Kidney tubule cell (primary cell): ENCODE measurements around the gene BMAL2.
A peak's percentile ranks its signal among the peaks of the same experiment; 100 is the strongest.

Experiments
- DNase-seq: peaks from one replicate; pipeline ENCODE4 v3.0.0-alpha.2; 2018; ENCODE audit warnings: low spot score

BMAL2 gene

GRCh38 chr12:27324530-27324929, 8.1 kb upstream of the BMAL2 start:
- DNase-seq: no peak

DNA sequence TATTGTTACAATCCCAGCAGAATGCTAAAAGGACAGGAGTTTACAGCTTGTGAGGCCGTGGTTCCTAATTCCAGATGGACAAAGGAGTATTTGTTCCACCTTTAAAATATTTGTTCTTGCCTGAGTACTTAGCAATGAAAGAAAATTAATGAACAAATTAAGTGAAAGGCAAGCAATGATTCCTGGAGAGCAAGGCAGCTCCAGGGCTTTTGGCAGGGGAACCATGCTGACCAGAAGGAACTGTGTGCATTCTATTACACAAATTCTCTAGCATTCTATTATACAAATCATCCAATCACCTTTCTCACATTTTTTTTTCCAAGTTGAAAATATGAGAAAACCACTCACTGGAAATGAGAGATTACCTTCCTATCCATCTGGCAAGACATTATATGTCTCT, 1.8 kb upstream of the BMAL2 start:
- no peak for DNase-seq

DNA sequence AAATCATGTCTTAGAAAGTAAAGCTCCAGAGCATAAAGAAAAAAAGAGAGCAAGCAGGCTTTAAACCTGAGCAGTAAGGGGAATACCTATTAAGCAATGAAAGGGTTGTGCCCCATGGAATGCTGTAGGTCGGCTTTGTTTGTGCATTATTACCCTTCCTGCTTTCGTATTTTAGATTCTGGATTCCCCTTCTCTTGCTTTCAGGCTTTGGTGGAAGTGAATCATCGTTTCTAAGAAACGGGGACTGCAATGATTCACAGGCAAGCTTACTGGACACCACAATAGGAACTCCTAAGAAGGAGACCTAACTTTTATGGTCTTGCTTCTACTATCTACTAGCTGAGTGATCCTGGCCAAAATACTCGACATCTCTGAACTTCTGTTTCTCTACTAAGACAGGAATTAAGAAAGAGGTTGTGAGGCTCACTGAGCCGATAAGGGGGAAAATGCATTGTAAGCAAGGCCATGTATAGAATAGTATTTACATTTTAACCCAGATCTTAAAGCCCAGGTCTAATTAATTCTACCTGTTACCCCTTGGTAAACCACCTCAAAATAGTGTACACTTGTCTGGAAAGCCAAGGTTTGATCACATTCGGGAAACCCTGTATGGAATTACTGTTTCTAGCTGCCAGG, 1.2 kb upstream of the BMAL2 start:
- peak; percentile 97 for DNase-seq

GRCh38 chr12:27331927-27332324, 710 bp upstream of the BMAL2 start:
- peak; percentile 34 for DNase-seq

DNA sequence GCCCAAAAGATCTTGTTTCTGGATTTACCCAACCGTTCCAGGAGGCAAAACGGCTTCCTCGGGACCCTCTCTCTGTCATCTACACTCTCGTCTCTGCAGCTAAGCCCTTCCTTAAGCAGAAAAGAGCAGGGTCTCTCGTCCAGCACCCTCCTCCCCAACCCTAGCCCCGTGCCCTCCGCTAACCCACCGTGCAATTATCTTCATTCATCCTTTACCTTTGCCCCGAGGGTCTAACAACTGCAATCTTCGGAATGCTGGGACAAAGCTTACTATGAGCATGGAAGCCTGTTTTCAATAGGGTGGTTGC, 276 bp upstream of the BMAL2 start:
- DNase-seq: no peak

DNA sequence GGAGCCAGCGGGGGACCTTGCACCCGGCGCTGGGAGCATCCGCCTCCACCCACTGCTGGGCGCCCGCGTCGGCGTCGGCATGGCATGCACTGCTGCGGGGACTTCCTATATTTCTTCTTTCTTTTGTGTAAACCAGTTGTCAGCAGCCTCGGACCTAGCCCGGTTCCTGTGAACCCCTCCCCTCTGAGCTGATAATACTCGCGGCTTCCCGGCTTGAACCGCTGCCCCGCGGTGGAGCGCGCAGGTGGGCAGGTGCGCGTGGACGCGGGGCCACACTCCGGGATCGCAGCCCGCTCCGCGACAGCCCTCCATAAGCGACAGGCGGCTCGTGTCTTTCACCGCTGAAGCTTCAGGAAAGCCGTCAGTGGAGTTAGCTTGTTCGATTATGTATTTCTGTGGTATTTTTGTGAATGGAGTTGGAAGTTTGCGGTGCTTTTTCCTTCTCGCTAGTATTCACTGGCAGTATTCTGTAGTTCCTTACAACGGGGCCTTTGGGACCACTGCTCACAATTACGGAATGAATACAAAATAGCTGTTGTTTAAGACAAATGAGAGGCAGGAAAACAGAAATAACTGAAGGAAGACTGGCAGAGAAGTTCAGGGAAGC, 870 bp downstream of the BMAL2 start:
- peak; percentile 64 for DNase-seq

DNA sequence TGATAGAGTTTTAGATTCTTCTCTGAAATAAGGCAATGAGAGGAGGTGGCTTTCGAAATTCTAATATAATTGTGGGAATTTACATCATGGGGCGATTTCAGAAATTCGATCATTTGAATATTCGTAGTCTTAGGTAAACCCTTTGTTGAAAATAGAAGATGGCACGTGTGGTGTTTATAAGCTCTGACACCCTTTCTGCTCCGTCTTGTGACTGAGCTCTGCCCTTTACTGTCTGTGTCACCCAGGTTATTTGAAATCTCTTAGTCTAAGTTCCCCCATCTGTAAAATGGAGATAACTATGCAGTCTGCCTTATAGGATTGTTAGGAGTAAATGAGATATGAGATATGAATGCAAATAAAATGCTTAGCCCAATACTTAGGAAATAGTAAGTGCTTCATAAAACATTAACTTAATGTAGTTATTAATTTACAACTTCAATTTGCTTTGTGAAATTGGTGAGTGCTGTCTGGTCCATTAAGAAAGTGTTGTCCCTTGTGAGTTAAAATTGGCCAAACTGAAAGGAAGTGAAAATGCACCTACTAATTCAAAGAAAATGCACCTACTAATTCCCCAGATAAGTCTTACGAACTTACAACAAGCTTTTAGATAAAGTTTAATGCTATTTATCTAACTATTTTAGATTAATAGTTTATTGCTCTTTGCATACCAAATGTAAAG, 1.5 kb downstream of the BMAL2 start:
- peak; percentile 50 for DNase-seq

- DNase-seq: no peak
These were observed 2.1 kb downstream of the BMAL2 start for GRCh38 chr12:27334721-27335082.

DNA sequence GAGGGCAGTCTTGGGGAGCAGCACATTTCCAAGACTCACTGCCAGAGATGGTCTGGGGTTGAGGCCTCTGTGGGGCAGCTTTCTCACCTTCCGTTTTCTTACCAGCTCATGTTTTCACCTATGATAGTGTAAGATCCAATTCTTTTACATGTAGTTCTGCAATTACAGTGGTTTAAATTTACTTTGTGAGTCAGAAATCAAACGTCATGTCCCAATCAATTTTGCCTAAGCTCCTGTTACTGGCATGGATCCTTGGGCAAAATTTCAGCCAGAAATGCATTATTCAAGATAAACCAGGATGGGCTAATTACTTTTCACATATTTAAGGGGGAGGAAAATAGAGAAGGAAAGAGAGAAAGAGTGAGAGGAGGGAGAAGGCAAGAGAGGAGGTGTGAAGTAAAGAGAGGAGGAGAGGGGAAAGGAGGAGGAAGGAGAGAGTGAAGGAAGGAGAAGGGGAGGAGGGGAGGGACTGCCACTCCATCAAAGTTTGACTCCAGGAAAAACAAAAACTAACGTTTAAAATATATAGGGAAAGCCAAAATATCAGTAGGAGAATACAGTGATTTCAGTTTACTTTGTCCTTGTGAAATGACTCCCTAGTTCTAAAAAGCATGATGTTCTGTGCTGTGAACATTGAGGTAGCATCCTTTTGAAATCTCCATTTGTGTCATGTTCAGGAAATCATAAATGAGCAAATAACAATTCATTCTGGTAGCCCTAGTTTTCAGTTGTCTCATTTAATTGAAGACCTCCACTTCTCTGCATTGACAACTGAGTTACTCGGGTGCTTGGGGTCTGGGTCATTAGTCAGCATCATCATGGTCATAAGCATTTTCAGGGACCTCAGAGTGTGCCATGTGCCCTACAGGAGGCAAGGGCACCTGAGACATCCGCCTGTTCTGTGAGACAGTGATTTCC, 3.0 kb downstream of the BMAL2 start:
- no peak for DNase-seq

GRCh38 chr12:27336282-27336653, 3.6 kb downstream of the BMAL2 start:
- peak; percentile 22 for DNase-seq

- DNase-seq: no peak
These were observed 4.7 kb downstream of the BMAL2 start for GRCh38 chr12:27337376-27337775.

- DNase-seq: peak; percentile 32
These were observed 5.8 kb downstream of the BMAL2 start for GRCh38 chr12:27338473-27338872.

GRCh38 chr12:27340971-27341370, 8.3 kb downstream of the BMAL2 start:
- peak; percentile 35 for DNase-seq

- peak; percentile 49 for DNase-seq
These were observed 9.9 kb downstream of the BMAL2 start for GRCh38 chr12:27342536-27342935.

DNA sequence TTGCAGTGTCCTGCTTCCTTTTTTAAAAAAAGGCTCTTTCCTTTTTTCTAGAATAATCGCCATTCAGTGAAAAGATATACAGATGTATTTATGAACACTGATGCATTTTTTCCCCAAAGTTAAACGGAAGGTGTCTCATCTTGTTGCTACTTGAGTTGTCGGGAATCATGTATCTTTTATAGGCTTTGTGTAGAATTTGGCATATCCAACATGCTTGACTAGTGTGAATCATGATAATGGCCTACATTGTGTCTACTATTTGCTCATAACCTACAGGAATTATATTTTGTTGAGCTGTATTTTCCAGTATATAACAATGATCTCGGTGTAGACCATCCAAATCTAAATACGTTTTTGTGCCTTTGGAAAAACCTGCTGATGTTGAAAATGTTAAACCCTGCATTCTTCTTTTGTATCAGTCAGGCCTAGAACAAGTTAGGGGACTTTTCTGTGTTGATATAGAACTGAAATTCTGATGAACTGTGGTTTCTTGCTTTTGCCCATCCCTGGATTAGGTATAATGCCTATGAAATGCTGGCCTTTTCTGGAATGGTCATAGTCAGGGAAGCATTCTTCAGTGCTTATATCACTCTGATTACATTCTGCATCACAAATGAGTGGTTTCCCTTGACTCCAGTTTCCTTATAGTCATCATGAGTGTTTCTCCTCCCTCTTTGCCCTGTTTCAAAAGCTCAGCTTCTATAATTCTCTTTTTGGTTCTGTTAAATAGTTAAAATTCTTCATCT, 10.8 kb downstream of the BMAL2 start:
- DNase-seq: peak; percentile 97

- DNase-seq: peak; percentile 38
These were observed 11.6 kb downstream of the BMAL2 start for GRCh38 chr12:27344246-27344645.

- no peak for DNase-seq
These were observed 12.1 kb downstream of the BMAL2 start for GRCh38 chr12:27344760-27345159.

GRCh38 chr12:27345376-27345775, 12.7 kb downstream of the BMAL2 start:
- DNase-seq: no peak

GRCh38 chr12:27347779-27348178, 15.1 kb downstream of the BMAL2 start:
- no peak for DNase-seq

GRCh38 chr12:27351476-27351875, 18.8 kb downstream of the BMAL2 start:
- no peak for DNase-seq

DNA sequence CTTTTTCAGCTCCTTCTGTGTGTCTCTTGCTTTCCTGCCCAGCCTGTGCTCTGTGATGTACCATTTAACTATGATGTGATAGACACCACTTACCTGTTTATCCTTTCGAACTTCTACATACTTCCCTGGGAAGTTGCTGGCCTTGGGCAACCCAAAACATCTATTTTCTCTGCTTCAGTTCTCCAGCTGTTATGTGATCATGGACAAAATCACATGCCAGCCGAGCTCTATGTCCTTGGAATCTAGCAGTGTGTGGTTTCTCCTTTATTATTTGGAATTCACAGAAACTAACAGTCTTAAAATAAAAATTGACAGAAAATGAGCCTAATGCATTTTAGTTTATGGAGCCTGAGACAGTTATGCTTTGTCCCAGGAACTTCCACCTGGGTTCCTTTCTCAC, 22.9 kb downstream of the BMAL2 start:
- DNase-seq: no peak

- DNase-seq: no peak
These were observed 23.3 kb downstream of the BMAL2 start for GRCh38 chr12:27355979-27356378.
